ENCODE data around the gene TIFAB. TPM values are rescaled to one million over a fixed set of nuclear protein-coding genes. Genes with fewer than 3 reads are reported as not detected.

TIFAB gene
- polyA plus RNA-seq, 1 donor from 2014 or later = not detected

GRCh38 chr5:135455876-135456237, 3.7 kb upstream of the TIFAB start:
- no peak overlapping the region for H2AFZ ChIP-seq (ENCODE audit: low read depth, low read length)
- H3K27me3 ChIP-seq (ENCODE audit: insufficient read depth, low read depth, low read length) = no peaks in the 10 kb centered on the region
- no peak for TF ChIP-seq EZH2 (IDR thresholded peaks at IDR 0.05; ENCODE audit: borderline replicate concordance, insufficient read depth, low read length, poor library complexity, severe bottlenecking)
- TF ChIP-seq MXI1 (conservative IDR thresholded peaks at IDR 0.05; ENCODE audit: poor library complexity, severe bottlenecking) = no peak
- no peak for TF ChIP-seq TAF1 (IDR thresholded peaks at IDR 0.05; ENCODE audit: low read depth)
- no peak for TF ChIP-seq RAD21 (conservative IDR thresholded peaks at IDR 0.05)
- no peak for TF ChIP-seq SMC3 (conservative IDR thresholded peaks at IDR 0.05; ENCODE audit: poor library complexity)
- TF ChIP-seq CTCF (IDR thresholded peaks at IDR 0.05; ENCODE audit: poor library complexity, severe bottlenecking) = no peak
- no peak for TF ChIP-seq REST (IDR thresholded peaks at IDR 0.05; ENCODE audit: borderline replicate concordance)
- no peaks in the 10 kb centered on the region for H3K36me3 ChIP-seq (ENCODE audit: insufficient read depth, low read length)
- H3K4me3 ChIP-seq (ENCODE audit: low read length) = no peak overlapping the region
- H3K9me3 ChIP-seq (ENCODE audit: low read length) = no peaks in the 10 kb centered on the region
- no peaks in the 10 kb centered on the region for H3F3A ChIP-seq (ENCODE audit: insufficient read depth, low read length, poor library complexity, severe bottlenecking)
- no peaks in the 10 kb centered on the region for H4K20me1 ChIP-seq (ENCODE audit: insufficient read depth)
- no peak overlapping the region for H3K27ac ChIP-seq (ENCODE audit: low read length)
- H3K4me2 ChIP-seq (ENCODE audit: low read length) = no peak overlapping the region
- no peak overlapping the region for H3K9ac ChIP-seq (ENCODE audit: low read length)
- no peaks in the 10 kb centered on the region for H3K79me2 ChIP-seq (replicated peaks; ENCODE audit: insufficient read depth, low read length)
- no peaks in the 10 kb centered on the region for H3K9me2 ChIP-seq (ENCODE audit: insufficient read depth, low read length)

GRCh38 chr5:135454946-135455345, 2.8 kb upstream of the TIFAB start:
- H3K79me2 ChIP-seq (replicated peaks; ENCODE audit: insufficient read depth, low read length) = no peaks in the 10 kb centered on the region
- H3K4me2 ChIP-seq (ENCODE audit: low read length) = no peak overlapping the region
- no peaks in the 10 kb centered on the region for H3K9me3 ChIP-seq (ENCODE audit: low read length)
- H2AFZ ChIP-seq (ENCODE audit: low read depth, low read length) = no peak overlapping the region
- TF ChIP-seq MXI1 (conservative IDR thresholded peaks at IDR 0.05; ENCODE audit: poor library complexity, severe bottlenecking) = no peak
- TF ChIP-seq EP300 (conservative IDR thresholded peaks at IDR 0.05; ENCODE audit: poor library complexity, severe bottlenecking) = no peak
- TF ChIP-seq CTCF (IDR thresholded peaks at IDR 0.05; ENCODE audit: poor library complexity, severe bottlenecking) = no peak
- TF ChIP-seq SMC3 (conservative IDR thresholded peaks at IDR 0.05; ENCODE audit: poor library complexity) = no peak
- no peak for TF ChIP-seq TAF1 (IDR thresholded peaks at IDR 0.05; ENCODE audit: low read depth)
- TF ChIP-seq RAD21 (conservative IDR thresholded peaks at IDR 0.05) = no peak
- TF ChIP-seq REST (IDR thresholded peaks at IDR 0.05; ENCODE audit: borderline replicate concordance) = no peak
- no peaks in the 10 kb centered on the region for H3F3A ChIP-seq (ENCODE audit: insufficient read depth, low read length, poor library complexity, severe bottlenecking)
- H3K9ac ChIP-seq (ENCODE audit: low read length) = no peak overlapping the region
- no peak overlapping the region for H3K4me3 ChIP-seq (ENCODE audit: low read length)
- no peaks in the 10 kb centered on the region for H3K27me3 ChIP-seq (ENCODE audit: insufficient read depth, low read depth, low read length)
- H3K36me3 ChIP-seq (ENCODE audit: insufficient read depth, low read length) = no peaks in the 10 kb centered on the region
- no peak overlapping the region for H3K27ac ChIP-seq (ENCODE audit: low read length)
- no peaks in the 10 kb centered on the region for H4K20me1 ChIP-seq (ENCODE audit: insufficient read depth)
- H3K9me2 ChIP-seq (ENCODE audit: insufficient read depth, low read length) = no peaks in the 10 kb centered on the region

All from neural cell (in vitro differentiated cells).